Right cardiac atrium (tissue), 5 donors: ENCODE measurements around the gene CTBP2. TPM values are rescaled to one million over a fixed set of nuclear protein-coding genes. Genes with fewer than 3 reads are reported as not detected.
A peak's percentile ranks its signal among the peaks of the same experiment; 100 is the strongest.

Experiments used
- ATAC-seq, 2 donors: fragments of 200-7000 bp; cut with Tn5 transposase; one replicate each; pipeline versions ENCODE4 v1.8.0 to v1.9.1; 2020; ENCODE audit warnings: moderate library complexity in 2 of 2, mild to moderate bottlenecking in 1 of 2
- DNase-seq, 3 donors: peaks; one replicate each; pipeline ENCODE4 v3.0.0-alpha.2; 2020
- H3K27ac ChIP-seq: one replicate; pipeline ENCODE4 v1.5.1; 2013; ENCODE audit warnings: mild to moderate bottlenecking, low read length, control low read depth, moderate library complexity
- H3K27me3 ChIP-seq: one replicate; pipeline ENCODE4 v1.6.1; 2013; ENCODE audit not compliant: control insufficient read depth, insufficient read depth
- H3K4me1 ChIP-seq: one replicate; pipeline ENCODE4 v1.6.1; 2013; ENCODE audit warnings: low read length; ENCODE audit not compliant: control insufficient read depth, insufficient read depth
- H3K4me3 ChIP-seq: one replicate; pipeline ENCODE4 v1.5.1; 2013; ENCODE audit warnings: low read length, control low read depth
- H3K9me3 ChIP-seq: one replicate; pipeline ENCODE4 v1.6.1; 2013; ENCODE audit warnings: low read length; ENCODE audit not compliant: control insufficient read depth
- WGBS: extraction: QIAGEN DNeasy Blood & Tissue Kit; methylation state at CpG from one replicate; pipeline ENCODE4 v1.1.7; 2013; 5-methylcytosine and 5-hydroxymethylcytosine counted together
- intact Hi-C, 4 donors: fragments of 100-400 bp; cut with DNase I; formaldehyde crosslinking; loops; one replicate each; pipeline versions ENCODE4 v1.11.0 to v1.14.0; 2022 to 2023
- polyA plus RNA-seq: library from polyadenylated mRNA; stranded (reverse); fragments of 200-250 nt; gene quantifications from one replicate; pipeline ENCODE4 v1.2.3, GENCODE V29; 2013
- total RNA-seq, 4 donors: library from RNA; stranded (reverse); fragmentation: NEBNext Ultra II Directional; extraction: Animal tissue kit (Norgen Biotek cat#: 25700); gene quantifications; one replicate each; pipeline ENCODE4 v1.2.1, GENCODE V29; 2021
- donor health status: healthy with polysubstance abuse.
- donor health status: DM: no; HTN: yes; CAD: no.
- donor health status: DM: no; HTN: no; CAD: no.
- donor health status: DM: no; HTN: yes; CAD: no; lungs with severe emphysema.
- donor health status: DM: yes; HTN: yes; CAD: no.

Gene CTBP2
- total and polyA plus RNA-seq, 5 donors, result 16.6 to 38.7 (median 37.6) TPM

- Histone ChIP-seq H3K27ac (no peak overlapping the region), H3K4me3 (no peak overlapping the region), H3K4me1 (no peaks in the 10 kb centered on the region), H3K9me3 (no peaks in the 10 kb centered on the region), H3K27me3 (no peaks in the 10 kb centered on the region)
- no peak for ATAC-seq
- peak in 1 of 3 donors; percentile 4 for DNase-seq
- 90% methylated on average over 10 of the region's 10 CpGs for WGBS
- intact Hi-C loops, result no loop called here
Observed at GRCh38 chr10:125102821-125103220, 57.5 kb downstream of the CTBP2 start.

- H3K4me3 ChIP-seq, result no peak overlapping the region
- no peaks in the 10 kb centered on the region for H3K4me1 ChIP-seq
- H3K27ac ChIP-seq, result no peak overlapping the region
- no peaks in the 10 kb centered on the region for H3K27me3 ChIP-seq
- ATAC-seq, result no peak
- intact Hi-C loops, result no loop called here
- WGBS, result 53% methylated on average over 3 of the region's 3 CpGs
- DNase-seq, result peak in 2 of 3 donors; percentile 2 to 23
- H3K9me3 ChIP-seq, result no peaks in the 10 kb centered on the region
Observed at GRCh38 chr10:125102246-125102645, 58.1 kb downstream of the CTBP2 start.

- Histone ChIP-seq H3K27me3 (no peaks in the 10 kb centered on the region), H3K27ac (no peak overlapping the region), H3K4me3 (no peak overlapping the region), H3K9me3 (no peaks in the 10 kb centered on the region), H3K4me1 (no peaks in the 10 kb centered on the region)
- ATAC-seq (no peak), DNase-seq (peak in 2 of 3 donors; percentile 6 to 32)
- 93% methylated on average over 9 of the region's 9 CpGs for WGBS
- intact Hi-C loops, result no loop called here
Observed at GRCh38 chr10:125101581-125101980, 58.8 kb downstream of the CTBP2 start.

GRCh38 chr10:125101049-125101448 lies 59.3 kb downstream of the CTBP2 start:
- Histone ChIP-seq H3K4me1 (no peaks in the 10 kb centered on the region), H3K9me3 (no peaks in the 10 kb centered on the region), H3K4me3 (no peak overlapping the region), H3K27me3 (no peaks in the 10 kb centered on the region), H3K27ac (no peak overlapping the region)
- ATAC-seq (no peak), DNase-seq (peak in 1 of 3 donors; percentile 5)
- intact Hi-C loops, result no loop called here
- WGBS, result 87% methylated on average over 9 of the region's 9 CpGs

GRCh38 chr10:125097409-125098070 lies 62.8 kb downstream of the CTBP2 start:
- no peak overlapping the region for H3K27ac ChIP-seq
- H3K4me1 ChIP-seq, result peaks cover 26% of the 10 kb centered on the region
- H3K27me3 ChIP-seq, result no peaks in the 10 kb centered on the region
- WGBS, result 96% methylated on average over 20 of the region's 20 CpGs
- H3K9me3 ChIP-seq, result no peaks in the 10 kb centered on the region
- no peak overlapping the region for H3K4me3 ChIP-seq
- intact Hi-C loops, result no loop called here
- ATAC-seq (no peak), DNase-seq (peak in 2 of 3 donors; percentile 3 to 21)

GRCh38 chr10:125096975-125097374 lies 63.4 kb downstream of the CTBP2 start:
- no peak for ATAC-seq
- 95% methylated on average over 2 of the region's 2 CpGs for WGBS

GRCh38 chr10:125096371-125096770 lies 64.0 kb downstream of the CTBP2 start:
- H3K9me3 ChIP-seq, result no peaks in the 10 kb centered on the region
- ATAC-seq, result no peak
- H3K4me3 ChIP-seq, result no peak overlapping the region
- no peak overlapping the region for H3K27ac ChIP-seq
- intact Hi-C loops, result no loop called here
- DNase-seq, result no peak
- 87% methylated on average over 6 of the region's 6 CpGs for WGBS
- H3K4me1 ChIP-seq, result peaks cover 29% of the 10 kb centered on the region
- no peaks in the 10 kb centered on the region for H3K27me3 ChIP-seq

More at GRCh38 chr10:125096975-125097374, 63.4 kb downstream of the CTBP2 start:
- H3K9me3 ChIP-seq, result no peaks in the 10 kb centered on the region
- H3K27ac ChIP-seq, result no peak overlapping the region
- no peak for DNase-seq
- no peak overlapping the region for H3K4me3 ChIP-seq
- H3K4me1 ChIP-seq, result peaks cover 29% of the 10 kb centered on the region
- no peaks in the 10 kb centered on the region for H3K27me3 ChIP-seq
- intact Hi-C loops, result no loop called here

GRCh38 chr10:125095776-125096175 lies 64.6 kb downstream of the CTBP2 start:
- ATAC-seq, result no peak
- Histone ChIP-seq H3K4me1 (peaks cover 34% of the 10 kb centered on the region), H3K27ac (no peak overlapping the region), H3K27me3 (no peaks in the 10 kb centered on the region), H3K4me3 (no peak overlapping the region), H3K9me3 (no peaks in the 10 kb centered on the region)
- 46% methylated on average over 5 of the region's 5 CpGs for WGBS
- DNase-seq, result peak in 2 of 3 donors; percentile 12 to 19
- intact Hi-C loops, result no loop called here

- WGBS, result 91% methylated on average over 6 of the region's 6 CpGs
- intact Hi-C loops, result no loop called here
Observed at GRCh38 chr10:125095228-125095627, 65.1 kb downstream of the CTBP2 start.

GRCh38 chr10:125094806-125095205 lies 65.6 kb downstream of the CTBP2 start:
- peak in 1 of 2 donors; percentile 49 for ATAC-seq

More at GRCh38 chr10:125095228-125095627, 65.1 kb downstream of the CTBP2 start:
- ATAC-seq (no peak), DNase-seq (peak in 2 of 3 donors; percentile 4 to 9)
- no peak overlapping the region for H3K4me3 ChIP-seq
- no peak overlapping the region for H3K27ac ChIP-seq
- no peaks in the 10 kb centered on the region for H3K9me3 ChIP-seq
- no peaks in the 10 kb centered on the region for H3K27me3 ChIP-seq
- H3K4me1 ChIP-seq, result peaks cover 34% of the 10 kb centered on the region

GRCh38 chr10:125093974-125094705 lies 66.2 kb downstream of the CTBP2 start:
- peak; percentile 29 to 40 for ATAC-seq
- WGBS, result 68% methylated on average over 21 of the region's 21 CpGs
- DNase-seq, result peak in 1 of 3 donors; percentile 42
- no peaks in the 10 kb centered on the region for H3K9me3 ChIP-seq
- no peak overlapping the region for H3K4me3 ChIP-seq
- intact Hi-C loops, result no loop called here
- peaks cover 38% of the 10 kb centered on the region for H3K4me1 ChIP-seq
- H3K27ac ChIP-seq, result peak overlapping the region; percentile 24
- H3K27me3 ChIP-seq, result no peaks in the 10 kb centered on the region

More at GRCh38 chr10:125094806-125095205, 65.6 kb downstream of the CTBP2 start:
- H3K27ac ChIP-seq, result no peak overlapping the region
- peaks cover 34% of the 10 kb centered on the region for H3K4me1 ChIP-seq
- peak; percentile 49 to 66 (median 55) for DNase-seq
- no peaks in the 10 kb centered on the region for H3K27me3 ChIP-seq
- no peaks in the 10 kb centered on the region for H3K9me3 ChIP-seq
- no peak overlapping the region for H3K4me3 ChIP-seq
- intact Hi-C loops, result no loop called here
- 75% methylated on average over 8 of the region's 8 CpGs for WGBS
